ENCODE results near the gene HSD11B2. TPM values are rescaled to one million over a fixed set of nuclear protein-coding genes. Genes with fewer than 3 reads are reported as not detected.

The HSD11B2 gene
- total RNA-seq (2014; rRNA removed; shearing (Covaris generic); ENCODE audit: low replicate concordance): not detected in 2 replicates

DNA sequence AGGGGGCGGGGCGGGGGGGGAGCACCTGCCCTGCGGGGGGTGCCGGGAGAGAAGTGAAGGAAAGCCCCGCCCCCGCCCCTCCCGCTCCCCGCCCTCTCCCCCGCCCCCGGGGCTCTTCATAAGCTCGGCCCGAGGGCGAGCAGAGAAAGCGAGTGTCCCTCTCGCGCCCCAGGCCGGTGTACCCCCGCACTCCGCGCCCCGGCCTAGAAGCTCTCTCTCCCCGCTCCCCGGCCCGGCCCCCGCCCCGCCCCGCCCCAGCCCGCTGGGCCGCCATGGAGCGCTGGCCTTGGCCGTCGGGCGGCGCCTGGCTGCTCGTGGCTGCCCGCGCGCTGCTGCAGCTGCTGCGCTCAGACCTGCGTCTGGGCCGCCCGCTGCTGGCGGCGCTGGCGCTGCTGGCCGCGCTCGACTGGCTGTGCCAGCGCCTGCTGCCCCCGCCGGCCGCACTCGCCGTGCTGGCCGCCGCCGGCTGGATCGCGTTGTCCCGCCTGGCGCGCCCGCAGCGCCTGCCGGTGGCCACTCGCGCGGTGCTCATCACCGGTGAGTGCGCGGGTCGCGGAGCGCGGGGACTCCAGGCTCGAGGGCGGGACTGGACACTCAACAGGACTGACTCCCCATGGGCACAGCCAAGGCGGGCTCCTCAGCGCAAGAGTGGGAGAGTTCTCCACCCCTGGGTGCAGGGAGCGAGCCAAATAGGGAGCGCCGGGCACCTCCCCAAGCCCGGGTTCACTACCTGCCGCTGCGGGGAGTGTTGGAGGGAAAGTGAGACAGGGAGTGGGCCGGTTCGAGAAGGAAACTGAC lies at the start of gene HSD11B2:
HSD11B2 (plus strand) TSS at position 145 of the 798 bp plus-strand sequence; CDS start at position 273, 128 bp downstream.
- DNase-seq: peak; percentile 60
- Histone ChIP-seq H3K27me3 (no peaks in the 10 kb centered on the region), H3K36me3 (no peaks in the 10 kb centered on the region)

GRCh38 chr16:67383284-67383683 lies 47.6 kb upstream of the HSD11B2 start:
- no peaks in the 10 kb centered on the region for H3K36me3 ChIP-seq
- no peaks in the 10 kb centered on the region for H3K27me3 ChIP-seq

More for the DNA sequence above, at the start of gene HSD11B2:
- Histone ChIP-seq H3K9me3 (no peaks in the 10 kb centered on the region), H3K4me3 (no peak within 1 kb of the TSS)

GRCh38 chr16:67384778-67385510 lies 46.0 kb upstream of the HSD11B2 start:
- Histone ChIP-seq H3K27me3 (no peaks in the 10 kb centered on the region), H3K9me3 (no peaks in the 10 kb centered on the region), H3K4me3 (no peak overlapping the region)

More at GRCh38 chr16:67383284-67383683, 47.6 kb upstream of the HSD11B2 start:
- no peak for DNase-seq
- H3K9me3 ChIP-seq: no peaks in the 10 kb centered on the region
- H3K4me3 ChIP-seq: no peak overlapping the region

GRCh38 chr16:67386861-67387455 lies 44.0 kb upstream of the HSD11B2 start:
- no peak for DNase-seq
- Histone ChIP-seq H3K27me3 (no peaks in the 10 kb centered on the region), H3K9me3 (no peaks in the 10 kb centered on the region), H3K36me3 (no peaks in the 10 kb centered on the region), H3K4me3 (no peak overlapping the region)

More at GRCh38 chr16:67384778-67385510, 46.0 kb upstream of the HSD11B2 start:
- DNase-seq: no peak
- H3K36me3 ChIP-seq: no peaks in the 10 kb centered on the region

DNA sequence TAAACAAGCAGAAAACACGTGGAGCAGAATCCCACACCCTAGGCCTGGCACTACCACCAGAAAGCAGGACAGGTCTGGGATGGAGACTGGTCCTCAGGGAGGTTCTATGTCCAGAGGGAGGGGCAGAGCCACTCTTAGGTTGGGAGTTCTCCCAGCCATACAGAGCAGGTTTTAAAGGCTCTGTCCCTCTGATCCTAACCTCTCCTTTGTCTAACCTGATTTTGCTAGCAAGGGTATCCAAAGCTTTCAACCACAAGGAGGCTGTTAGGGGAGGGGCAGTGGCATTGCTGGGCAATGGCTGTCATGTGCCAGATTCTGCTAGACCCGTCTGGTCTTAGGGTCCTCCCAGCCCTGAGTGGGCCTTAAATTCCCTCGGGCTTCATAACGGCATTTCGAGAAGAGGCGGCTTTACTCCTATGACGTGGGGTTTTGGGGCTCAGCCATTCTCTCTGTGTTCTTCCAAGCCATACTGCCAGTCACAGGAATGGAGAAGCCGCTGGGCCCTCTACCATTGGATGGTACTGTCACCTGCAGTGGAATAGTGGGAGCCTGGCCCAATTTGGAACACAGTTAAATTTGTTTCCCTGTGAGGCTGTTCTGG lies 43.3 kb upstream of the HSD11B2 start:
- no peak for DNase-seq
- no peak overlapping the region for H3K4me3 ChIP-seq
- H3K9me3 ChIP-seq: no peaks in the 10 kb centered on the region
- H3K27me3 ChIP-seq: no peaks in the 10 kb centered on the region
- H3K36me3 ChIP-seq: no peaks in the 10 kb centered on the region

- H3K9me3 ChIP-seq: no peaks in the 10 kb centered on the region
- H3K27me3 ChIP-seq: no peaks in the 10 kb centered on the region
- H3K4me3 ChIP-seq: no peak overlapping the region
- no peaks in the 10 kb centered on the region for H3K36me3 ChIP-seq
- no peak for DNase-seq
Measured at GRCh38 chr16:67388191-67388590, 42.7 kb upstream of the HSD11B2 start.

- Histone ChIP-seq H3K27me3 (no peaks in the 10 kb centered on the region), H3K9me3 (no peaks in the 10 kb centered on the region), H3K36me3 (no peaks in the 10 kb centered on the region), H3K4me3 (no peak overlapping the region)
- DNase-seq: no peak
Measured at GRCh38 chr16:67388591-67388990, 42.3 kb upstream of the HSD11B2 start.

DNA sequence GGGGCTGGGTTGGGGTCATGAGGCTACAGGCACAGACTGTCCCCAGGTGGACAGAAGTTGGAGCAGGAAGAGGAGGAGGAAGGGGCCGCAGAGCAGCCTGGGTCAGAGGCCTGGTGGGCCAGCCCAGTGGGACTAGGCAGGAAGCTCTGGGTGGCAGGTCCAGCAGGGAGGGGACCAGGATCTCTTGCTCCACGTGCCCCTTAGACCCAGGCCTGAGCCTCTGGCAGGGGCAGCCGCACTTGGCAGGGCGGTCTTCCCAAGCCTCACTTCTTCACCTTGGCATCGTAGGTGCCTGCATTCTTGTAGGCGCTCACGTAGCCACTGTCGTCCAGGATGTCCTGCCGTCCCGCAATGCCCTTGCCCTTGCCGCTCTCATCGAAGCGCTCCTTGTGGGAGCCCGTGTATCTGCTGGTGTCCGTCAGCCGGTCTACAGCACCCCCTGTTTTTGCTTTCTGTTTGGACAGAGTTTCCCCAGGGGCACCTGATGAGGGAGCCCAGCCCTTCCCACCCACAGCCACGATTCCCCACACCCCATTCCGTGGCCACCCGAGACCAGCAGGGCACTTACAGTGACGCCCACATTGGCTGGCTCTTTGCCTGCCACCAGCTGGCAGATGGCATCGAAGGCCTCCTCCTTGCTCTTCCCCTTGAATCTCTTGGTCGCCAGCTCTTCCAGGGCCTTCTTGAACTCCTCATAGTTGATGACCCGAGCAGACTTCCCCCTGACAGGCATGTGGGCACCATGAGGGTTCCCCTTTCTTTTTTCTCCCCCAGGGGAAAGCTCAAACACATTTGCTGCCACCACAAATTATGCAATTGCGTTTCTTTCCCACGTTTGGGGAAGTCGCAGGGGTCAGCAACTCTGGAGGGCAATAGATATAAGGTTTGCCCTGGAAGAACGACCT lies 40.8 kb upstream of the HSD11B2 start:
- Histone ChIP-seq H3K9me3 (no peaks in the 10 kb centered on the region), H3K4me3 (no peak overlapping the region), H3K27me3 (no peaks in the 10 kb centered on the region), H3K36me3 (no peaks in the 10 kb centered on the region)
- DNase-seq: no peak

- Histone ChIP-seq H3K36me3 (no peaks in the 10 kb centered on the region), H3K9me3 (no peaks in the 10 kb centered on the region), H3K4me3 (no peak overlapping the region), H3K27me3 (no peaks in the 10 kb centered on the region)
- no peak for DNase-seq
Measured at GRCh38 chr16:67390816-67391423, 40.0 kb upstream of the HSD11B2 start.

DNA sequence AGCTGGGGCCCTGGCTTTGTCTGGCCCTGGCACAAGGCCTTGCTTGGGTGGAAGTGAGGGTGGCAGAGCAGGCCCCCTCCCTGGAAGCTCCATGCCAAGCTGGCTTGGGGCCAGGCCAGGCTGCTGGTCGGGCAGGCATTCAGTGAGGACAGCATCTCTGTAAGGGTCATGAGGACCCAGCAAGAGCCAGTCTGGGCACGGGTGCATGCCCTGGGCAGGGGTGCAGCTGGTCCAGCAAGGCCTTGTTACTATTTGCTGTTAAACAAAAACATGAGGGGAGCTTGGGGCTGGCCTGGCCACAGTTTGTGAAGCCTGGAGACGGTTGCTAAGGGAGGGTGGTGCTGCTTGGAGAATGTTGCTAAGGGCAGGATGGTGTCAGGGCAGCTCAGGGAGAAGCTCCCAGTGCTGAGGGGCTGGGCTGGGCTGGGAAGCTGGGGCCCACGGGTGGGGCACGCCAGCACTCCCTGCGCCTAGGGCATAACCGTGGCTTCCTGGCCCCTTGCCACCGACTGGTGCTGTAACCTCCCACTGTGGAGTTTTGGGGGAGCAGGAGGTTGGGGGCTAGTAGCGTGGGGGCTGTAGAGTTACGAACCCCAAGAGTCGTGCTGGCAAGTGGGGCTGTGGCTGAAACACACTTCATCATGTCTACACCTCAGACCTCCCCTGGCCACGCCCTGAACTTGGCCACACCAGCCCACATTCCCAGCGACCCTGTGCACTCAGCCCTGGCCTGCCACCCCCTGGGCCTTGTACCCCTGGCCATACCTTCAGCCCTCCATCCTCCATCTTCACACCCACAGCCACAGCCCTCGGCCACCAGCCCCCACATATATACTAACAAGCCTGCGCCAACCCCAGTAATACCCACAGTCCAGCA lies 39.3 kb upstream of the HSD11B2 start:
- no peaks in the 10 kb centered on the region for H3K9me3 ChIP-seq
- no peak overlapping the region for H3K4me3 ChIP-seq
- H3K36me3 ChIP-seq: no peaks in the 10 kb centered on the region
- DNase-seq: peak; percentile 41
- H3K27me3 ChIP-seq: no peaks in the 10 kb centered on the region

- no peak for DNase-seq
Measured at GRCh38 chr16:67392301-67393059, 38.4 kb upstream of the HSD11B2 start.

DNA sequence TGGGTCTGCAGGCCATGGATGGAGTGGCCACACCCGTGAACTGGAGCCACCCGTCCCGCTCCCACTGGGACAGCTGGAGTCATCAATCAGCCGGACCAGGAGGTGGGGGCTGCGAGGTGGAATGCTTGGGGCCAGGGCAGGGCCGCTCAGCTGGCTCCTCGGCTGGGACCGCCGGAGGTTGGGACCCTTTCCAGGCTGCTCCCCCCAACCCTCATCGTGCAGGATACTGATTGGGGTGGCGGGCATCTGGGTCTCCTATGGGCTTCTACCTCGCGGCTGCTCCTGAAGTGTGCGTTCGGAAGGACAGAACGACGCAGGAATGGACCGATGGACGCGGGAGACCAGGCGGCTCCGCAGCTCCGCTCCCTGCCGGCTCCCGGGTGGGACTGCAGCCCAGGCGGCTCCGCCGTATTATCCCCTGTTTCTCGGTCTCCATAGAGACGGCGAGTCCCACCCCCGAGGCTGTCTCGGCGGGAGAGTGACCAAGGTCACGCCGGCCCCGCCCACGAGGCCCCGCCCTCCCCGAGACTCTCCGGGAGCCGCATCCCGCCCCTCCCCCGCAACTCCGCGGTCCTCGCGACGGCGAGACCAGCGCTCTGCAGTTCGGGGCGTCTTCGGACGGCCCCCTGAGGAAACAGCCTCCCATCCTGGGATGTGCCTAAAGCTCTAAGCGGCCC lies 37.7 kb upstream of the HSD11B2 start, which contains the start of gene TPPP3:
TPPP3 (minus strand) TSS at position 388 of the 677 bp plus-strand sequence. CDS start 2,387 bp downstream, outside the sequence.
- Histone ChIP-seq H3K9me3 (no peaks in the 10 kb centered on the region), H3K4me3 (no peak within 1 kb of the TSS), H3K27me3 (no peaks in the 10 kb centered on the region), H3K36me3 (no peaks in the 10 kb centered on the region)
- no peak for DNase-seq

More at GRCh38 chr16:67392301-67393059, 38.4 kb upstream of the HSD11B2 start:
- Histone ChIP-seq H3K9me3 (no peaks in the 10 kb centered on the region), H3K27me3 (no peaks in the 10 kb centered on the region), H3K4me3 (no peak overlapping the region), H3K36me3 (no peaks in the 10 kb centered on the region)

DNA sequence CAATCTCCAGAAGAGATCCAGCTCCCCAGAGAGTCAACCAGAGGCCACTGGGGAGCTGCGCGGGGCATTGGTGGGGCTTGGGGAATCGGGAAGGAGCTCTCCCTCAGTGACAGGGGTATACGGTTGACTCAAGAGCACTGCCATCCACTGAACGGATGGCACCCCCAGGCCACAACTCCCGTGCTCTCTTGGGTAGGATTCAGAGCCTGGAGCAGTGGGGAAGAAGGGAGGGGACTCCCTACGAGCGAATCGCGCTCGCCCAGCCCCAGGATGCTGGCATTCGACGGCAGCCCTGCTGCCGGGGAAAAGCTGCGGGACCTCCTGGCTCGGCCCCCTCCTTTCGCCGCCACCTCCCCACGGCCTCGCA lies 37.1 kb upstream of the HSD11B2 start:
- no peaks in the 10 kb centered on the region for H3K27me3 ChIP-seq
- H3K36me3 ChIP-seq: no peaks in the 10 kb centered on the region
- H3K9me3 ChIP-seq: no peaks in the 10 kb centered on the region
- no peak for DNase-seq
- no peak overlapping the region for H3K4me3 ChIP-seq
